Liver (tissue), 9 donors: ENCODE results near the gene GNA14. TPM values are rescaled to one million over a fixed set of nuclear protein-coding genes. Genes with fewer than 3 reads are reported as not detected.

Experiments
- DNase-seq: peaks from one replicate; pipeline ENCODE4 v3.0.0-alpha.2; 2017; ENCODE audit warnings: low spot score
- H3K27ac ChIP-seq, 2 donors: one replicate each; pipeline ENCODE4 v1.7.0; 2013; ENCODE audit warnings: inconsistent platforms in 2 of 2, low read length in 2 of 2, control low read depth in 1 of 2, low read depth in 1 of 2, mild to moderate bottlenecking in 1 of 2
- H3K27me3 ChIP-seq, 4 donors: one replicate each; pipeline versions ENCODE4 v1.6.1 to v1.7.0; 2013; ENCODE audit warnings: low read length in 3 of 4, inconsistent platforms in 1 of 4, mild to moderate bottlenecking in 1 of 4, moderate library complexity in 1 of 4; ENCODE audit not compliant: control insufficient read depth in 4 of 4, insufficient read depth in 4 of 4
- H3K36me3 ChIP-seq, 4 donors: one replicate each; pipeline versions ENCODE4 v1.6.1 to v1.7.0; 2013; ENCODE audit warnings: low read length in 3 of 4, mild to moderate bottlenecking in 3 of 4, low read depth in 1 of 4, moderate library complexity in 1 of 4; ENCODE audit not compliant: control insufficient read depth in 4 of 4, insufficient read depth in 3 of 4
- H3K4me1 ChIP-seq, 4 donors: one replicate each; pipeline versions ENCODE4 v1.6.1 to v1.7.0; 2013; ENCODE audit warnings: low read length in 3 of 4, mild to moderate bottlenecking in 3 of 4, moderate library complexity in 1 of 4; ENCODE audit not compliant: control insufficient read depth in 4 of 4, insufficient read depth in 4 of 4
- H3K4me3 ChIP-seq, 3 donors: one replicate each; pipeline versions ENCODE4 v1.6.1 to v1.7.0; 2013; ENCODE audit warnings: low read length in 3 of 3, control low read depth in 1 of 3, low read depth in 1 of 3, mild to moderate bottlenecking in 1 of 3
- H3K9ac ChIP-seq, 2 donors: one replicate each; pipeline ENCODE4 v1.7.0; 2013; ENCODE audit warnings: low read length in 2 of 2, mild to moderate bottlenecking in 2 of 2, moderate library complexity in 2 of 2, control low read depth in 1 of 2, low read depth in 1 of 2
- H3K9me3 ChIP-seq, 4 donors: one replicate each; pipeline versions ENCODE4 v1.6.1 to v1.7.0; 2013; ENCODE audit warnings: low read length in 3 of 4; ENCODE audit not compliant: control insufficient read depth in 4 of 4
- EGR1 ChIP-seq, 2 donors: IDR thresholded peaks; 2 replicates each; pipeline ENCODE4 v1.6.1; 2016 to 2018; ENCODE audit warnings: antibody characterized with exemption in 2 of 2, low read depth in 2 of 2
- FOXA1 ChIP-seq: IDR thresholded peaks from 2 replicates; pipeline ENCODE4 v1.6.1; 2016; ENCODE audit warnings: antibody characterized with exemption
- FOXA2 ChIP-seq: IDR thresholded peaks from 2 replicates; pipeline ENCODE4 v1.6.1; 2016; ENCODE audit warnings: antibody characterized with exemption
- GABPA ChIP-seq, 2 donors: IDR thresholded peaks in 1 of 2; conservative IDR thresholded peaks in 1 of 2; 2 replicates each; pipeline ENCODE4 v1.6.1; 2016; ENCODE audit warnings: antibody characterized with exemption in 2 of 2, mild to moderate bottlenecking in 1 of 2, moderate library complexity in 1 of 2
- HNF4A ChIP-seq, 2 donors: conservative IDR thresholded peaks; 2 replicates each; pipeline ENCODE4 v1.6.1; 2016; ENCODE audit warnings: antibody characterized with exemption in 2 of 2, mild to moderate bottlenecking in 2 of 2
- JUND ChIP-seq, 2 donors: IDR thresholded peaks; 2 replicates each; pipeline ENCODE4 v1.6.1; 2016; ENCODE audit warnings: antibody characterized with exemption in 2 of 2
- NR2F2 ChIP-seq: IDR thresholded peaks from 2 replicates; pipeline ENCODE4 v1.6.1; 2016; ENCODE audit warnings: antibody characterized with exemption
- RAD21 ChIP-seq, 2 donors: IDR thresholded peaks; 2 replicates each; pipeline ENCODE4 v1.6.1; 2016; ENCODE audit warnings: antibody characterized with exemption in 2 of 2, mild to moderate bottlenecking in 2 of 2
- RXRA ChIP-seq, 2 donors: IDR thresholded peaks; 2 replicates each; pipeline ENCODE4 v1.6.1; 2017 to 2018; ENCODE audit warnings: antibody characterized with exemption in 2 of 2, mild to moderate bottlenecking in 1 of 2
- SP1 ChIP-seq: IDR thresholded peaks from 2 replicates; pipeline ENCODE4 v1.6.1; 2018; ENCODE audit warnings: antibody characterized with exemption, mild to moderate bottlenecking
- TAF1 ChIP-seq: conservative IDR thresholded peaks from 2 replicates; pipeline ENCODE4 v1.6.1; 2016; ENCODE audit warnings: antibody characterized with exemption, mild to moderate bottlenecking
- YY1 ChIP-seq: IDR thresholded peaks from 2 replicates; pipeline ENCODE4 v1.6.1; 2016; ENCODE audit warnings: antibody characterized with exemption, mild to moderate bottlenecking
- WGBS: extraction: QIAGEN DNeasy Blood & Tissue Kit; methylation state at CpG from one replicate; pipeline ENCODE4 v1.1.7; 2013; 5-methylcytosine and 5-hydroxymethylcytosine counted together
- polyA plus RNA-seq, 2 donors: library from polyadenylated mRNA; stranded (reverse) in 1 of 2; unstranded in 1 of 2; fragments of 200-250 nt in 1 of 2; fragments of >200 nt in 1 of 2; fragmentation: Nextera tagmentation in 1 of 2; extraction: Ambion mirVana in 1 of 2; gene quantifications; one replicate each; pipeline versions ENCODE4 v1.2.1 to v1.2.3, GENCODE V29; 2013 to 2015
- total RNA-seq, 2 donors: library from RNA; depleted of rRNA; stranded (reverse); fragments of >200 nt; gene quantifications; one replicate each; pipeline ENCODE4 v1.2.3, GENCODE V29; 2014
- TF ChIP-seq, protein P1 (sequence below): IDR thresholded peaks from 2 replicates; pipeline ENCODE4 v1.6.1; 2016; ENCODE audit warnings: antibody characterized with exemption
- TF ChIP-seq, protein P2 (sequence below): IDR thresholded peaks from 2 replicates; pipeline ENCODE4 v1.6.1; 2016; ENCODE audit warnings: antibody characterized with exemption, mild to moderate bottlenecking
- TF ChIP-seq, protein P3 (sequence below): IDR thresholded peaks from 2 replicates; pipeline ENCODE4 v1.6.1; 2016; ENCODE audit warnings: antibody characterized with exemption
- TF ChIP-seq, protein P4 (sequence below): IDR thresholded peaks from 2 replicates; pipeline ENCODE4 v1.6.1; 2016; ENCODE audit warnings: antibody characterized with exemption
- TF ChIP-seq, protein P5 (sequence below): fragments of 150-350 bp; IDR thresholded peaks from 2 replicates; pipeline ENCODE4 v1.5.1; 2017; ENCODE audit warnings: improper control_type of control experiment, low read depth, low read length; ENCODE audit not compliant: missing input control
- donor health status: healthy.
- donor health status: healthy.
- donor health status: healthy.
- donor health status: healthy.
- donor health status: healthy.

GNA14 gene
- total and polyA plus RNA-seq, 4 donors = 1.1 to 5.4 (median 2.9) TPM

DNA sequence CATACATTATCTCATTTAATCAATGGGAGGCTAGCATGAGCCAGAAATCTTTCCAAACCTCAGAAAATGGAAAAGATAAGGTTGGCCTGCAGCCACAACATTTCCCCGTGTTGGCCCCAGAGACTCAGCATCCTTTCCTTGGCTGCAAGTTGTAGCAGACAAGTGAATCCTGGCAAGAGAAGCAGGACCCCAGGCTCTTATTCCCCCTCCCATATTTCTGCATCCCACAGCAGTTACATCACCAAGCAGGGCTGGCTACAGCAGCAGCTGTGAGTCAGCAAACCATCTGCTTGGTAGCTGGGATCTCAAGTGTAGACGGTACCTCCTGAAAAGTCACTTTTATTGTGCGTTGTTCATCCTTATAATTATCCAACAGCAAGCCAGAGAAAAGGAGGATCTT is 212.4 kb downstream of the GNA14 start:
- H3K4me3 ChIP-seq = no peak overlapping the region
- TF ChIP-seq, protein P1, sequence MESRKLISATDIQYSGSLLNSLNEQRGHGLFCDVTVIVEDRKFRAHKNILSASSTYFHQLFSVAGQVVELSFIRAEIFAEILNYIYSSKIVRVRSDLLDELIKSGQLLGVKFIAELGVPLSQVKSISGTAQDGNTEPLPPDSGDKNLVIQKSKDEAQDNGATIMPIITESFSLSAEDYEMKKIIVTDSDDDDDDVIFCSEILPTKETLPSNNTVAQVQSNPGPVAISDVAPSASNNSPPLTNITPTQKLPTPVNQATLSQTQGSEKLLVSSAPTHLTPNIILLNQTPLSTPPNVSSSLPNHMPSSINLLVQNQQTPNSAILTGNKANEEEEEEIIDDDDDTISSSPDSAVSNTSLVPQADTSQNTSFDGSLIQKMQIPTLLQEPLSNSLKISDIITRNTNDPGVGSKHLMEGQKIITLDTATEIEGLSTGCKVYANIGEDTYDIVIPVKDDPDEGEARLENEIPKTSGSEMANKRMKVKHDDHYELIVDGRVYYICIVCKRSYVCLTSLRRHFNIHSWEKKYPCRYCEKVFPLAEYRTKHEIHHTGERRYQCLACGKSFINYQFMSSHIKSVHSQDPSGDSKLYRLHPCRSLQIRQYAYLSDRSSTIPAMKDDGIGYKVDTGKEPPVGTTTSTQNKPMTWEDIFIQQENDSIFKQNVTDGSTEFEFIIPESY = no peak
- TF ChIP-seq, protein P2, sequence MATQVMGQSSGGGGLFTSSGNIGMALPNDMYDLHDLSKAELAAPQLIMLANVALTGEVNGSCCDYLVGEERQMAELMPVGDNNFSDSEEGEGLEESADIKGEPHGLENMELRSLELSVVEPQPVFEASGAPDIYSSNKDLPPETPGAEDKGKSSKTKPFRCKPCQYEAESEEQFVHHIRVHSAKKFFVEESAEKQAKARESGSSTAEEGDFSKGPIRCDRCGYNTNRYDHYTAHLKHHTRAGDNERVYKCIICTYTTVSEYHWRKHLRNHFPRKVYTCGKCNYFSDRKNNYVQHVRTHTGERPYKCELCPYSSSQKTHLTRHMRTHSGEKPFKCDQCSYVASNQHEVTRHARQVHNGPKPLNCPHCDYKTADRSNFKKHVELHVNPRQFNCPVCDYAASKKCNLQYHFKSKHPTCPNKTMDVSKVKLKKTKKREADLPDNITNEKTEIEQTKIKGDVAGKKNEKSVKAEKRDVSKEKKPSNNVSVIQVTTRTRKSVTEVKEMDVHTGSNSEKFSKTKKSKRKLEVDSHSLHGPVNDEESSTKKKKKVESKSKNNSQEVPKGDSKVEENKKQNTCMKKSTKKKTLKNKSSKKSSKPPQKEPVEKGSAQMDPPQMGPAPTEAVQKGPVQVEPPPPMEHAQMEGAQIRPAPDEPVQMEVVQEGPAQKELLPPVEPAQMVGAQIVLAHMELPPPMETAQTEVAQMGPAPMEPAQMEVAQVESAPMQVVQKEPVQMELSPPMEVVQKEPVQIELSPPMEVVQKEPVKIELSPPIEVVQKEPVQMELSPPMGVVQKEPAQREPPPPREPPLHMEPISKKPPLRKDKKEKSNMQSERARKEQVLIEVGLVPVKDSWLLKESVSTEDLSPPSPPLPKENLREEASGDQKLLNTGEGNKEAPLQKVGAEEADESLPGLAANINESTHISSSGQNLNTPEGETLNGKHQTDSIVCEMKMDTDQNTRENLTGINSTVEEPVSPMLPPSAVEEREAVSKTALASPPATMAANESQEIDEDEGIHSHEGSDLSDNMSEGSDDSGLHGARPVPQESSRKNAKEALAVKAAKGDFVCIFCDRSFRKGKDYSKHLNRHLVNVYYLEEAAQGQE = no peak
- no peak for TF ChIP-seq TAF1
- no peak for TF ChIP-seq JUND (IDR thresholded peaks at IDR 0.05)
- no peak for TF ChIP-seq GABPA (IDR thresholded peaks at IDR 0.05 in 1 of 2, conservative IDR thresholded peaks at IDR 0.05 in 1 of 2)
- TF ChIP-seq, protein P3, sequence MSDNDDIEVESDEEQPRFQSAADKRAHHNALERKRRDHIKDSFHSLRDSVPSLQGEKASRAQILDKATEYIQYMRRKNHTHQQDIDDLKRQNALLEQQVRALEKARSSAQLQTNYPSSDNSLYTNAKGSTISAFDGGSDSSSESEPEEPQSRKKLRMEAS = no peak
- no peak for TF ChIP-seq FOXA1
- TF ChIP-seq YY1 = no peak
- no peak for TF ChIP-seq RXRA (IDR thresholded peaks at IDR 0.05)
- no peak for TF ChIP-seq HNF4A (conservative IDR thresholded peaks at IDR 0.05)
- TF ChIP-seq, protein P4, sequence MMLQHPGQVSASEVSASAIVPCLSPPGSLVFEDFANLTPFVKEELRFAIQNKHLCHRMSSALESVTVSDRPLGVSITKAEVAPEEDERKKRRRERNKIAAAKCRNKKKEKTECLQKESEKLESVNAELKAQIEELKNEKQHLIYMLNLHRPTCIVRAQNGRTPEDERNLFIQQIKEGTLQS = no peak
- TF ChIP-seq, protein P5, sequence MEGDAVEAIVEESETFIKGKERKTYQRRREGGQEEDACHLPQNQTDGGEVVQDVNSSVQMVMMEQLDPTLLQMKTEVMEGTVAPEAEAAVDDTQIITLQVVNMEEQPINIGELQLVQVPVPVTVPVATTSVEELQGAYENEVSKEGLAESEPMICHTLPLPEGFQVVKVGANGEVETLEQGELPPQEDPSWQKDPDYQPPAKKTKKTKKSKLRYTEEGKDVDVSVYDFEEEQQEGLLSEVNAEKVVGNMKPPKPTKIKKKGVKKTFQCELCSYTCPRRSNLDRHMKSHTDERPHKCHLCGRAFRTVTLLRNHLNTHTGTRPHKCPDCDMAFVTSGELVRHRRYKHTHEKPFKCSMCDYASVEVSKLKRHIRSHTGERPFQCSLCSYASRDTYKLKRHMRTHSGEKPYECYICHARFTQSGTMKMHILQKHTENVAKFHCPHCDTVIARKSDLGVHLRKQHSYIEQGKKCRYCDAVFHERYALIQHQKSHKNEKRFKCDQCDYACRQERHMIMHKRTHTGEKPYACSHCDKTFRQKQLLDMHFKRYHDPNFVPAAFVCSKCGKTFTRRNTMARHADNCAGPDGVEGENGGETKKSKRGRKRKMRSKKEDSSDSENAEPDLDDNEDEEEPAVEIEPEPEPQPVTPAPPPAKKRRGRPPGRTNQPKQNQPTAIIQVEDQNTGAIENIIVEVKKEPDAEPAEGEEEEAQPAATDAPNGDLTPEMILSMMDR = no peak
- no peak for TF ChIP-seq SP1
- TF ChIP-seq FOXA2 = no peak
- TF ChIP-seq NR2F2 = no peak
- no peak for DNase-seq

DNA sequence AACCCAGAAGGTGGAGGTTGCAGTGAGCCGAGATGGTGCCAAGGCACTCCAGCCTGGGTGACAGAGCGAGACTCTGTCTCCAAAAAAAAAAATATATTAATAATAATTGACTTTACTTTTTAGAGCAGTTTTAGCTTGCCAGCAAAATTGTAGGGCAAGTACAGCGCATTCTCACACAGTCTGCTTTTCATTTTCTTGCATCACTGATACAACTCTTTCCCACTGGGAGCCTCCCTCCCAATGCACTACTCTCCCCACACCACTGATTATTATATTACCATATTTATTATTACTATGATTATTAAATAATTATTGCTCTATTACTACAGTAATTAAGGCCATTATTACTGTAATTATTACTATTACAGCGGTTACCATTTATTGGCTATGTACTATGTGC is 212.8 kb downstream of the GNA14 start:
- Histone ChIP-seq H3K4me3 (no peak overlapping the region), H3K4me1 (peaks cover 0 to 2% (median 0%) of the 10 kb centered on the region in 4 donors), H3K27me3 (no peaks in the 10 kb centered on the region), H3K9me3 (no peaks in the 10 kb centered on the region), H3K27ac (no peak overlapping the region), H3K9ac (no peak overlapping the region), H3K36me3 (no peaks in the 10 kb centered on the region)
- 94% methylated on average over 4 of the region's 4 CpGs for WGBS
- DNase-seq = no peak
- TF ChIP-seq EGR1 (IDR thresholded peaks at IDR 0.05; ENCODE audit: low read depth in 2 of 2) = no peak
- no peak for TF ChIP-seq RAD21 (IDR thresholded peaks at IDR 0.05)

More for the DNA sequence above, 212.4 kb downstream of the GNA14 start:
- H3K9me3 ChIP-seq = no peaks in the 10 kb centered on the region
- no peaks in the 10 kb centered on the region for H3K27me3 ChIP-seq
- H3K27ac ChIP-seq = no peak overlapping the region
- 83% methylated on average over 3 of the region's 3 CpGs for WGBS
- peaks cover 0 to 2% (median 0%) of the 10 kb centered on the region in 4 donors for H3K4me1 ChIP-seq
- no peak overlapping the region for H3K9ac ChIP-seq
- H3K36me3 ChIP-seq = no peaks in the 10 kb centered on the region
